Mucosa of rectum (tissue), 2 donors: ENCODE results near the gene ABCA7.

Source experiments
- H3K27ac ChIP-seq, 2 donors: one replicate each; pipeline ENCODE4 v1.7.0; 2013; ENCODE audit warnings: inconsistent platforms in 2 of 2, low read depth in 2 of 2, low read length in 2 of 2
- H3K27me3 ChIP-seq, 2 donors: one replicate each; pipeline ENCODE4 v1.7.0; 2013; ENCODE audit warnings: low read length in 2 of 2; ENCODE audit not compliant: control insufficient read depth in 2 of 2, insufficient read depth in 2 of 2
- H3K36me3 ChIP-seq, 2 donors: one replicate each; pipeline ENCODE4 v1.7.0; 2013; ENCODE audit warnings: low read length in 2 of 2; ENCODE audit not compliant: control insufficient read depth in 2 of 2, insufficient read depth in 2 of 2
- H3K4me1 ChIP-seq, 2 donors: one replicate each; pipeline ENCODE4 v1.7.0; 2013; ENCODE audit warnings: low read length in 2 of 2, mild to moderate bottlenecking in 1 of 2; ENCODE audit not compliant: control insufficient read depth in 2 of 2, insufficient read depth in 2 of 2
- H3K4me3 ChIP-seq, 2 donors: one replicate each; pipeline ENCODE4 v1.7.0; 2013; ENCODE audit warnings: low read length in 2 of 2
- H3K9ac ChIP-seq, 2 donors: one replicate each; pipeline ENCODE4 v1.7.0; 2013; ENCODE audit warnings: low read length in 2 of 2, low read depth in 1 of 2, mild to moderate bottlenecking in 1 of 2
- H3K9me3 ChIP-seq, 2 donors: one replicate each; pipeline ENCODE4 v1.7.0; 2013; ENCODE audit warnings: low read length in 2 of 2; ENCODE audit not compliant: control insufficient read depth in 2 of 2
- donor health status: healthy.
- donor health status: Normal muscosa, but diverticular disease.

ABCA7 gene

DNA sequence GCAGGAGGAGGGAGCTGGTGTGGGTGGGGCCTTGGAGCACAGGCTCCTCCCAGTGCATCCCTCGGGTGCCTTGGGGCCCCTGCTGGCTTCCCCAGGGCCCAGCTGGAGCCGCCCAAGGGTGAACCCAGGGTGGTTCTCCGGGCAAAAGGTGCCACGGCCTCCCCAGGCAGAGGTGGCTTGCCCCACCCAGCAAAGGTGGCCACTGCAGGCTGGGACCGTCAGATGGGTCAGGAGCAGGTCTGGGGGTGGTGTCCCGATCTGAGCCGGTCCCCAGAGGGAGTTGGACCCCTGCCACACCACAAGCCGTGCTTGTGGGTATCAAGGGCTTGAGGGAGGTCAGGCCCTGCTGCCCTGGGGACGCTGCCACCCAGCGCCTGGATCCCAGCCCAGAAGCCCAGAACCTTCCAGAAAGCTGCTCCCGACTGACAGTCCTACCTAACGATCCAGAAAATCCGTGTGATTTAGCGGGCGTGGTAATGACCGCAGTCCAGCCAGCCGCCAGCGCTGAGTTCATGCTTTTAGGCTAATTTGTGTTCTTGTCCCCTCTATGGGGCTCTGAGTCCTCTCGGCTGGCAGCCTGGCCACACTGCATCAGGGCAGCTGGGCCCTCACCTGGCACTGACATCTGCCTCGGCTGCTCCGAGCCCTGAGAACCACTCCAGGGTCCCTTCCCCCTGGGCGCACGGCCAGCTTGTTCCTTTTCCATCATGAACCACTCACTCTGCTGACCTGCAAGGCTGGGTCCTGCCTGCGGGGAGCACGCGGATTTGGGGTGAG is 44.7 kb upstream of the ABCA7 start:
- Histone ChIP-seq H3K9ac (no peak overlapping the region), H3K4me1 (peaks cover 5 to 7% of the 10 kb centered on the region in 2 donors), H3K36me3 (peaks cover 0 to 9% of the 10 kb centered on the region in 2 donors), H3K27me3 (peaks cover 33 to 40% of the 10 kb centered on the region in 2 donors), H3K4me3 (no peak overlapping the region), H3K27ac (no peak overlapping the region), H3K9me3 (no peaks in the 10 kb centered on the region)

DNA sequence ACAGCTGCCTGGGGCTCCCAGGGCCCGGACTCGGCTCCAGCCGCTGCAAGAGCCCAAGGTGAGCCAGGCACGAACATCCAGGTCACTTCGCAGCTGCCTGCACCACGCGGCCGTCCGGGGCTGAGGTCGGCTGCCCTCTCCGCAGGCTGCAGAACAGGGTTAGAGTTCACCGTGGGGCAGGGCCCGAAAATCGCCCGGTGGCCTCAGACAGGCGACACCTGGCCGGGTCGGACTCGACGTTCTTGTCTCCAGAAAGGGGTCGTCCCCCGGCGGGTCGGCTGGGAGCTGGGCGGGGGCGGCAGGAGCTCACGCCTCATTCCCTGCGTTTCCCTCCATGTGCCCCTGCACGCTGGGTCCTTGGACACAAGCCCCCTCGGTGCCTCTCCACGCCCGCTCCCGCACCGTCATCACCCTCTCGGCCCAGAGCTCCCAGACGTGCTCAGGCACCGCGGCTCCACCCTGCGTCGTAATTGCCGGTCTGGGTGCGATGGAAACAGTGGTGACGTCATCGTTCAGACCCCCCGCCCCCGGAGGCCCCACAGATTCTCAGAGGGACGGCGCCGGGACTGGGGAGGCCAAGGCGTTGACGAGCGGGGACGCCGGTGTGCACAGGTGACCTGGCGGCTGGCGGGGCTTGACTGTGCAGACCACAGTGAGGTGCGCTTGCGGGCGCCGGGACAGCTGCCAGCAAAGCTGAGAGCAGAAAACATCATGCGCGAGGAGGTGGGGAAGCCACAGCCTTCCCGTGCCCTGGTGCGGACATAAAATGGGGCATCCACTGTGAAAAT is 43.7 kb upstream of the ABCA7 start:
- Histone ChIP-seq H3K9me3 (no peaks in the 10 kb centered on the region), H3K9ac (no peak overlapping the region), H3K4me1 (peaks cover 5 to 10% of the 10 kb centered on the region in 2 donors), H3K36me3 (peaks cover 0 to 9% of the 10 kb centered on the region in 2 donors), H3K27me3 (peaks cover 37 to 46% of the 10 kb centered on the region in 2 donors), H3K4me3 (no peak overlapping the region), H3K27ac (no peak overlapping the region)

GRCh38 chr19:998064-998463 is 41.8 kb upstream of the ABCA7 start:
- H3K4me3 ChIP-seq = no peak overlapping the region
- H3K9ac ChIP-seq = no peak overlapping the region
- peaks cover 43 to 46% of the 10 kb centered on the region in 2 donors for H3K27me3 ChIP-seq
- H3K27ac ChIP-seq = no peak overlapping the region
- H3K4me1 ChIP-seq = peaks cover 5 to 10% of the 10 kb centered on the region in 2 donors
- H3K9me3 ChIP-seq = no peaks in the 10 kb centered on the region
- H3K36me3 ChIP-seq = peaks cover 0 to 4% of the 10 kb centered on the region in 2 donors

DNA sequence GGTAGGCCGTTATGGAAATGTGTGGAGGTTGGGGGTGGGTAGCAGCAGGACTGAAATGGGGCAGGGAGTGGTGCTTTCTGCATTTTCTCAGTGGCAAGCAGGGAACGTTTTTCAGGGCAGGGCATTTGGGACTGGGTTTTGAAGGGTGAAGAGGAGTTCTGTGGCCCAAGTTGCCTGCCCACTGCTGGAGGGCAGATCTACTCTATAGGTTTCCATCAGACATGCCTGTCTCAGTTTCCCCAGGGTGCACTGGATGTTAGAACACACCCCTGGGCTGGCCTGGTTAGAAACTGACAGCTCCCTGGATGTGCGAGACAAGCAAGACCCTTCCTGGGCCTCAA is 40.6 kb upstream of the ABCA7 start:
- Histone ChIP-seq H3K4me3 (no peak overlapping the region), H3K4me1 (peaks cover 5 to 10% of the 10 kb centered on the region in 2 donors), H3K27ac (no peak overlapping the region), H3K9ac (no peak overlapping the region), H3K36me3 (no peaks in the 10 kb centered on the region), H3K27me3 (peaks cover 43 to 46% of the 10 kb centered on the region in 2 donors), H3K9me3 (no peaks in the 10 kb centered on the region)

GRCh38 chr19:1000095-1000494 is 39.8 kb upstream of the ABCA7 start, which contains the start of gene GRIN3B:
TSS of gene GRIN3B (plus strand) at chr19:1000419. CDS start at chr19:1000438, 19 bp downstream.
- no peak within 1 kb of the TSS for H3K27ac ChIP-seq
- H3K4me3 ChIP-seq = no peak within 1 kb of the TSS
- no peaks in the 10 kb centered on the region for H3K9me3 ChIP-seq
- H3K4me1 ChIP-seq = peaks cover 5 to 10% of the 10 kb centered on the region in 2 donors
- H3K9ac ChIP-seq = no peak within 1 kb of the TSS
- no peaks in the 10 kb centered on the region for H3K36me3 ChIP-seq
- peaks cover 43 to 47% of the 10 kb centered on the region in 2 donors for H3K27me3 ChIP-seq

DNA sequence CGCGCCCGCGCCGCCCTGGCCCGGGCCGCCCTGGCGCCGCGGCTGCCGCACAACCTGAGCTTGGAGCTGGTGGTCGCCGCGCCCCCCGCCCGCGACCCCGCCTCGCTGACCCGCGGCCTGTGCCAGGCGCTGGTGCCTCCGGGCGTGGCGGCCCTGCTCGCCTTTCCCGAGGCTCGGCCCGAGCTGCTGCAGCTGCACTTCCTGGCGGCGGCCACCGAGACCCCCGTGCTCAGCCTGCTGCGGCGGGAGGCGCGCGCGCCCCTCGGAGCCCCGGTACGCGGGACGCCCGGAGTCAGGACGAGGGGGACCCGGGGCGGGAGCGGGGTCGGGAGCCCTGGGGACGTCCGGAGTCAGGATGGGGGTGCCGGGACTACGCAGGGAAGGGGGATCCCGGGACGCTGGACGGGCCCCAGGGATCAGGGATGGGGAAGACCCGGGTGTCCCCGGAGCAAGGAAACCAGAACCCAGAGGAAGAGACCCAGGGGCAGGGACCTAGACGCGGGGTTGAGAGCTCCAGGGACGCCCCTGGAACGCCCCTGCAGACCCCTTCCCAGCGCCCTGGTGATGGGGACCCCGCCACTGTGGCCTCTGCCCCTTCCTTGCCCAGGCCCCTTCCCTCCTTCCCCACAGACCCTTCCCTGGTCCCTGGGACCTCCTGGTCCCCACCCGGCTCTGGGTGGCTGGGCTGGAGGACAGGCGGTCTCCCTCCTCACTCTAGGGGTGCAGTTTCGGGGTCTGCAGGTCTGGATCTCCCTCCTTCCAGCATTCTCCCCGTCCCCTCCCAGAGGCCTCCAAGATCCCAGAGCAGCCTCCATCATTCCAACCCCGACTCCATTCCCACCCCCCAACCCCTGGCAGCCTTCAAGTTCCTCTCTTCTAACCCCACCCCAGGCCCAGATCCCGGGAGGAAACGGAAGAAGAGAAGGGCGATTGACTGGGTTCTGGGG is 39.0 kb upstream of the ABCA7 start:
- H3K27ac ChIP-seq = no peak overlapping the region
- peaks cover 40 to 42% of the 10 kb centered on the region in 2 donors for H3K27me3 ChIP-seq
- no peak overlapping the region for H3K9ac ChIP-seq
- no peak overlapping the region for H3K4me3 ChIP-seq
- no peaks in the 10 kb centered on the region for H3K36me3 ChIP-seq
- H3K4me1 ChIP-seq = peaks cover 3 to 10% of the 10 kb centered on the region in 2 donors
- H3K9me3 ChIP-seq = no peaks in the 10 kb centered on the region

DNA sequence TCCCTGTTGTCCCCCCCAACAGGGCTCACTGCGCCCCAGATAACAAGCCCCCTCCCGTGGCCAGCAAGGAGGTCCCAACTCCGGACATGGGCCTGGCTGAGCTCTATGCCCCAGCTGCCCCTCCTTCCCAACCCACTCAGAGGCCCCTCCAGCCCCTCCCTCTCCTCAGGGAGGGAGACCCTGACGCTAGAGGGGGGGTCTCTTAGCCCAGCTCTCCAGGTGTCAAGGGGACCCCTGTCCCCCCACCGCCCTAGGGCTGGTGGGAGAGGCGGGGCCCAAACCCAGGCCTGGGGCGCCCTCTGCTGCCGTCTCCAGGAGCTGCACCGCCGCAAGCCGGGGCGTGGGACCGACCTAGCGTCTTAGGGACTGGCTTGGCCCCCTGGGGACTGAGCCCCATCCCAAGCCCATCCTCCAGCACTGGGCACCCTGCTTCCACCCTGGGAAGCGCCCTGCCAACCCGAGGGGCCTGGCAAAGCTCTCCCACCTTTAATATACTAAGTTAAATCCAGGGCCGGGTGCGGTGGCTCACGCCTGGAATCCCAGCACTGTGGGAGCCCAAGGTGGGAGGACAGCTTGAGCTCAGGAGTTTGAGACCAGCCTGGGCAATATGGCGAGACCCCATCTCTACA is 38.3 kb upstream of the ABCA7 start:
- Histone ChIP-seq H3K4me3 (no peak overlapping the region), H3K9me3 (no peaks in the 10 kb centered on the region), H3K27ac (no peak overlapping the region), H3K4me1 (peaks cover 0 to 3% of the 10 kb centered on the region in 2 donors), H3K27me3 (peaks cover 33 to 35% of the 10 kb centered on the region in 2 donors), H3K36me3 (no peaks in the 10 kb centered on the region), H3K9ac (no peak overlapping the region)

DNA sequence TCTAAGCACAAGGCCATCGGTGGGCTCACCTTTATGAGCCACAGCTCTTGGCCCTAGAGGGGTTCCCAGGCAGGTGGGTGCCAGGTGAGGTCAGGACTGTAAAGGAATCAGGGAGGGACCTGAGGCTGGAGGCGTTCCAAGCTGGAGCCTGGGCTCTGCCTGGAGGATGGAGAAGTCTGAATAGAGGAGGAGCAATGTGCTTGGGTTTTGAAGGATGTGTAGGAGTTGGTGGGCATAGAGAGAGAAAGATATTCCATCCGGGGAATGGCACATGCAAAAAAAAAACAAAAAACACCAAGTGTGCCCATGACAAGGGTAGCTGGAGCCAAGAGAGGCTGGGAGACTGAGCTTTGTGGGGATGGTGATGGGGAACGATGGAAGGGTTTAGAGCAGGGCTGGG is 37.3 kb upstream of the ABCA7 start:
- H3K27me3 ChIP-seq = peaks cover 27 to 29% of the 10 kb centered on the region in 2 donors
- H3K27ac ChIP-seq = no peak overlapping the region
- no peaks in the 10 kb centered on the region for H3K36me3 ChIP-seq
- H3K4me3 ChIP-seq = no peak overlapping the region
- no peak overlapping the region for H3K9ac ChIP-seq
- H3K4me1 ChIP-seq = peaks cover 0 to 3% of the 10 kb centered on the region in 2 donors
- no peaks in the 10 kb centered on the region for H3K9me3 ChIP-seq

DNA sequence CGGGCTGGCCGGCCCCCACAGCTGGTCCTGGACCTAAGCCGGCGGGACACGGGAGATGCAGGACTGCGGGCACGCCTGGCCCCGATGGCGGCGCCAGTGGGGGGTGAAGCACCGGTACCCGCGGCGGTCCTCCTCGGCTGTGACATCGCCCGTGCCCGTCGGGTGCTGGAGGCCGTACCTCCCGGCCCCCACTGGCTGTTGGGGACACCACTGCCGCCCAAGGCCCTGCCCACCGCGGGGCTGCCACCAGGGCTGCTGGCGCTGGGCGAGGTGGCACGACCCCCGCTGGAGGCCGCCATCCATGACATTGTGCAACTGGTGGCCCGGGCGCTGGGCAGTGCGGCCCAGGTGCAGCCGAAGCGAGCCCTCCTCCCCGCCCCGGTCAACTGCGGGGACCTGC is 36.6 kb upstream of the ABCA7 start:
- no peak overlapping the region for H3K4me3 ChIP-seq
- H3K4me1 ChIP-seq = peaks cover 0 to 3% of the 10 kb centered on the region in 2 donors
- H3K27me3 ChIP-seq = peaks cover 20 to 22% of the 10 kb centered on the region in 2 donors
- no peak overlapping the region for H3K27ac ChIP-seq
- H3K9me3 ChIP-seq = no peaks in the 10 kb centered on the region
- H3K36me3 ChIP-seq = no peaks in the 10 kb centered on the region
- H3K9ac ChIP-seq = no peak overlapping the region
